SK-N-SH (cell line): Measurements from ENCODE around the gene ADK. TPM values are rescaled to one million over a fixed set of nuclear protein-coding genes. Genes with fewer than 3 reads are reported as not detected.

Source experiments
- CTCF ChIA-PET: fragments of 300-600, 350-600 bp; formaldehyde crosslinking; extraction: SDS; loops from one replicate; lab custom pipeline; 2021; lab: Yijun Ruan, JAX
- POLR2A ChIA-PET: fragments of 350-600 bp; sonication (Branson Sonifier 250); formaldehyde crosslinking; extraction: SDS; loops from one replicate; lab custom pipeline; 2020; ENCODE audit warnings: antibody characterized with exemption, inconsistent platforms; lab: Yijun Ruan, JAX
- DNase-seq: peaks from one replicate; pipeline ENCODE4 v3.0.0; 2012
- H2AFZ ChIP-seq: fragments of 200-600 bp; sonication (generic); 2 replicates; pipeline ENCODE4 v1.8.1; 2016; ENCODE audit warnings: antibody characterized with exemption, mild to moderate bottlenecking, low read depth
- H3F3A ChIP-seq: fragments of 200-600 bp; sonication (generic); replicated peaks from 2 replicates; pipeline ENCODE3; 2016; ENCODE audit warnings: antibody characterized with exemption, mild to moderate bottlenecking; ENCODE audit not compliant: insufficient read depth
- H3K27ac ChIP-seq, 2 experiments: fragments of 200-500 bp in 1 of 2; fragments of 200-600 bp in 1 of 2; sonication (Bioruptor generic) in 1 of 2; sonication (generic), shearing (Covaris generic) in 1 of 2; 2 replicates each; pipeline versions ENCODE4 v1.5.1 to v1.6.1; 2014 to 2016; ENCODE audit warnings: low read depth in 2 of 2, inconsistent platforms in 1 of 2, low read length in 1 of 2, mild to moderate bottlenecking in 1 of 2, mixed read lengths in 1 of 2
- H3K27me3 ChIP-seq: fragments of 200-600 bp; sonication (generic), shearing (Covaris generic); 2 replicates; pipeline ENCODE4 v1.6.1; 2016; ENCODE audit warnings: mixed run types; ENCODE audit not compliant: insufficient read depth
- H3K36me3 ChIP-seq, 2 experiments: fragments of 200-500 bp in 1 of 2; fragments of 200-600 bp in 1 of 2; sonication (Bioruptor generic) in 1 of 2; sonication (generic) in 1 of 2; replicated peaks in 1 of 2; 2 replicates each; pipeline versions ENCODE3 to v1.5.1; 2014 to 2016; ENCODE audit warnings: low read length in 1 of 2, mild to moderate bottlenecking in 1 of 2; ENCODE audit not compliant: insufficient read depth in 2 of 2, control insufficient read depth in 1 of 2
- H3K4me1 ChIP-seq, 2 experiments: fragments of 200-500 bp in 1 of 2; fragments of 200-600 bp in 1 of 2; sonication (Bioruptor generic) in 1 of 2; sonication (generic), shearing (Covaris generic) in 1 of 2; 2 replicates each; pipeline versions ENCODE4 v1.5.1 to v1.6.1; 2014 to 2016; ENCODE audit warnings: low read depth in 1 of 2, low read length in 1 of 2, mixed run types in 1 of 2; ENCODE audit not compliant: insufficient read depth in 2 of 2, control insufficient read depth in 1 of 2
- H3K4me2 ChIP-seq: fragments of 200-600 bp; sonication (generic), shearing (Covaris generic); 2 replicates; pipeline ENCODE4 v1.6.1; 2017; ENCODE audit warnings: mixed run types
- H3K4me3 ChIP-seq, 2 experiments: fragments of 200-500 bp in 1 of 2; fragments of 200-600 bp in 1 of 2; sonication (Bioruptor generic) in 1 of 2; sonication (generic), shearing (Covaris generic) in 1 of 2; 2 replicates each; pipeline versions ENCODE4 v1.5.1 to v1.8.1; 2014 to 2016; ENCODE audit warnings: low read depth in 2 of 2, inconsistent platforms in 1 of 2, low read length in 1 of 2, mild to moderate bottlenecking in 1 of 2, mixed read lengths in 1 of 2, moderate library complexity in 1 of 2
- H3K79me2 ChIP-seq: fragments of 200-600 bp; sonication (generic); 2 replicates; pipeline ENCODE4 v1.8.1; 2017; ENCODE audit warnings: mild to moderate bottlenecking; ENCODE audit not compliant: insufficient read depth
- H3K9ac ChIP-seq: fragments of 200-600 bp; sonication (generic); 2 replicates; pipeline ENCODE4 v1.6.1; 2017; ENCODE audit warnings: mixed run types
- H3K9me2 ChIP-seq: fragments of 200-600 bp; sonication (generic); 2 replicates; pipeline ENCODE4 v1.6.1; 2017; ENCODE audit warnings: mixed run types
- H3K9me3 ChIP-seq: fragments of 200-600 bp; sonication (generic); 2 replicates; pipeline ENCODE4 v1.6.1; 2017; ENCODE audit warnings: mixed run types, mild to moderate bottlenecking, moderate library complexity
- H4K20me1 ChIP-seq: fragments of 200-600 bp; sonication (generic); 2 replicates; pipeline ENCODE4 v1.6.1; 2017; ENCODE audit warnings: mild to moderate bottlenecking, mixed run types; ENCODE audit not compliant: insufficient read depth
- CHD2 ChIP-seq: fragments of 150-350 bp; IDR thresholded peaks from 2 replicates; pipeline ENCODE4 v1.6.1; 2018; ENCODE audit warnings: low read length; ENCODE audit not compliant: partially characterized antibody
- ELF1 ChIP-seq: IDR thresholded peaks from 2 replicates; pipeline ENCODE4 v1.4.0; 2012
- EZH2phosphoT487 ChIP-seq: fragments of 200-600 bp; sonication (generic); IDR thresholded peaks from 2 replicates; pipeline ENCODE4 v1.6.1; 2017; ENCODE audit warnings: low read depth, mixed run types, mild to moderate bottlenecking, antibody characterized with exemption, moderate library complexity, borderline replicate concordance
- FOSL2 ChIP-seq: IDR thresholded peaks from 2 replicates; pipeline ENCODE4 v1.4.0; 2012; ENCODE audit warnings: low read depth, mild to moderate bottlenecking, moderate library complexity, borderline replicate concordance
- FOXM1 ChIP-seq: IDR thresholded peaks from 2 replicates; pipeline ENCODE4 v1.4.0; 2012; ENCODE audit warnings: low read depth, mild to moderate bottlenecking
- GABPA ChIP-seq: IDR thresholded peaks from 2 replicates; pipeline ENCODE4 v1.4.0; 2012; ENCODE audit warnings: low read depth, mild to moderate bottlenecking
- IRF3 ChIP-seq: fragments of 150-350 bp; IDR thresholded peaks from 2 replicates; pipeline ENCODE4 v1.6.1; 2016; ENCODE audit warnings: mild to moderate bottlenecking, low read depth, low read length
- MAX ChIP-seq: IDR thresholded peaks from 2 replicates; pipeline ENCODE4 v1.4.0; 2012; ENCODE audit warnings: low read depth
- MEF2A ChIP-seq: IDR thresholded peaks from 2 replicates; pipeline ENCODE4 v1.4.0; 2012; ENCODE audit warnings: low read depth, borderline replicate concordance
- MXI1 ChIP-seq: IDR thresholded peaks from 2 replicates; pipeline ENCODE4 v1.6.1; 2012; ENCODE audit warnings: mild to moderate bottlenecking, low read depth, low read length, improper control_type of control experiment
- POLR2AphosphoS5 ChIP-seq: IDR thresholded peaks from 2 replicates; pipeline ENCODE4 v1.6.1; 2012; ENCODE audit warnings: low read depth, low read length
- RCOR1 ChIP-seq: fragments of 150-350 bp; IDR thresholded peaks from 2 replicates; pipeline ENCODE4 v1.6.1; 2017; ENCODE audit warnings: antibody characterized with exemption, low read length
- RFX5 ChIP-seq: IDR thresholded peaks from 2 replicates; pipeline ENCODE4 v1.6.1; 2012; ENCODE audit warnings: mild to moderate bottlenecking, improper control_type of control experiment, low read length
- RXRA ChIP-seq: IDR thresholded peaks from 2 replicates; pipeline ENCODE4 v1.4.0; 2012; ENCODE audit warnings: low read depth, mild to moderate bottlenecking, borderline replicate concordance
- SMC3 ChIP-seq: IDR thresholded peaks from 2 replicates; pipeline ENCODE4 v1.6.1; 2012; ENCODE audit warnings: low read depth, low read length, improper control_type of control experiment
- USF1 ChIP-seq: IDR thresholded peaks from 2 replicates; pipeline ENCODE4 v1.4.0; 2012; ENCODE audit warnings: low read depth, borderline replicate concordance
- USF2 ChIP-seq: fragments of 150-350 bp; IDR thresholded peaks from 2 replicates; pipeline ENCODE4 v1.6.1; 2017; ENCODE audit warnings: antibody characterized with exemption, low read length, low read depth, borderline replicate concordance
- YY1 ChIP-seq: IDR thresholded peaks from 2 replicates; pipeline ENCODE4 v1.4.0; 2012; ENCODE audit warnings: low read depth, mild to moderate bottlenecking
- WGBS: methylation state at CpG from one replicate; pipeline ENCODE4 v1.1.6; 2017; ENCODE audit warnings: low lambda C conversion rate; 5-methylcytosine and 5-hydroxymethylcytosine counted together
- polyA plus RNA-seq, 3 experiments: library from polyadenylated mRNA; depleted of rRNA; stranded (reverse); fragments of >200 nt; gene quantifications; 2 replicates each; pipeline ENCODE4 v1.2.3, GENCODE V29; 2012

ADK gene
- polyA plus RNA-seq, 1 of the 3 experiments (the other 2 are of a cell fraction): 25.1 TPM

- TF ChIP-seq MEF2A: no peak
- no peak for TF ChIP-seq POLR2AphosphoS5
- no peak for TF ChIP-seq GABPA
- no peak for TF ChIP-seq ELF1
- TF ChIP-seq MAX: no peak
- TF ChIP-seq SMC3: no peak
- no peak for TF ChIP-seq CHD2
- no peak for TF ChIP-seq FOXM1
- TF ChIP-seq RFX5: no peak
- no peak for TF ChIP-seq RCOR1
- TF ChIP-seq USF2: no peak
- TF ChIP-seq FOSL2: no peak
- TF ChIP-seq IRF3: no peak
- no peak for TF ChIP-seq YY1
- no peak for TF ChIP-seq MXI1
- no peak for TF ChIP-seq USF1
- no peak for TF ChIP-seq EZH2phosphoT487
- no peak for TF ChIP-seq RXRA
- peaks cover 0 to 12% of the 10 kb centered on the region in 2 experiments; a peak in 2 of 4 replicates for H3K4me1 ChIP-seq
- H3F3A ChIP-seq: peaks cover 21% of the 10 kb centered on the region
- peak overlapping the region in 1 of 2 experiments; percentile 1; a peak in 1 of 4 replicates for H3K27ac ChIP-seq
- ChIA-PET CTCF (interaction anchor here (0.6 kb wide), 1 partner anchor 30 kb away, joined by 3 read pairs; no protein-coding TSS in a partner anchor), POLR2A (no interaction called here)
- no peaks in the 10 kb centered on the region for H3K36me3 ChIP-seq
- WGBS: 93% methylated on average over 3 of the region's 3 CpGs
- no peak overlapping the region for H3K4me2 ChIP-seq
- H3K4me3 ChIP-seq: no peak overlapping the region
- peaks cover 8% of the 10 kb centered on the region; the same call in 1 of the 2 replicates for H3K79me2 ChIP-seq
- no peak for DNase-seq
- H4K20me1 ChIP-seq: no peaks in the 10 kb centered on the region
- no peak overlapping the region for H3K9ac ChIP-seq
- peak overlapping the region; percentile 8; the same call in 1 of the 2 replicates for H2AFZ ChIP-seq
- no peaks in the 10 kb centered on the region for H3K9me3 ChIP-seq
- H3K27me3 ChIP-seq: no peaks in the 10 kb centered on the region
- no peaks in the 10 kb centered on the region for H3K9me2 ChIP-seq
These were observed 12.5 kb downstream of the ADK start for GRCh38 chr10:74163319-74164068.
